Liver (tissue), 3 donors: Measurements from ENCODE around the gene VDR.

Experiments
- CTCF ChIP-seq: fragments of 150-350 bp; IDR thresholded peaks from 2 replicates; pipeline ENCODE4 v1.5.1; 2017; ENCODE audit warnings: improper control_type of control experiment, low read depth, low read length; ENCODE audit not compliant: missing input control
- FOXA2 ChIP-seq: IDR thresholded peaks from 2 replicates; pipeline ENCODE4 v1.6.1; 2016; ENCODE audit warnings: antibody characterized with exemption
- GABPA ChIP-seq, 2 donors: IDR thresholded peaks in 1 of 2; conservative IDR thresholded peaks in 1 of 2; 2 replicates each; pipeline ENCODE4 v1.6.1; 2016; ENCODE audit warnings: antibody characterized with exemption in 2 of 2, mild to moderate bottlenecking in 1 of 2, moderate library complexity in 1 of 2
- HNF4A ChIP-seq, 2 donors: conservative IDR thresholded peaks; 2 replicates each; pipeline ENCODE4 v1.6.1; 2016; ENCODE audit warnings: antibody characterized with exemption in 2 of 2, mild to moderate bottlenecking in 2 of 2
- JUND ChIP-seq, 2 donors: IDR thresholded peaks; 2 replicates each; pipeline ENCODE4 v1.6.1; 2016; ENCODE audit warnings: antibody characterized with exemption in 2 of 2
- RAD21 ChIP-seq, 2 donors: IDR thresholded peaks; 2 replicates each; pipeline ENCODE4 v1.6.1; 2016; ENCODE audit warnings: antibody characterized with exemption in 2 of 2, mild to moderate bottlenecking in 2 of 2
- REST ChIP-seq: IDR thresholded peaks from 2 replicates; pipeline ENCODE4 v1.6.1; 2016; ENCODE audit warnings: antibody characterized with exemption, mild to moderate bottlenecking
- TAF1 ChIP-seq: conservative IDR thresholded peaks from 2 replicates; pipeline ENCODE4 v1.6.1; 2016; ENCODE audit warnings: antibody characterized with exemption, mild to moderate bottlenecking
- YY1 ChIP-seq: IDR thresholded peaks from 2 replicates; pipeline ENCODE4 v1.6.1; 2016; ENCODE audit warnings: antibody characterized with exemption, mild to moderate bottlenecking
- donor health status: healthy.
- donor health status: healthy.

- TF ChIP-seq CTCF (no peak), JUND (IDR thresholded peaks at IDR 0.05) (no peak), GABPA (IDR thresholded peaks at IDR 0.05 in 1 of 2, conservative IDR thresholded peaks at IDR 0.05 in 1 of 2) (no peak), YY1 (no peak), HNF4A (conservative IDR thresholded peaks at IDR 0.05) (no peak), RAD21 (IDR thresholded peaks at IDR 0.05) (no peak), REST (no peak), FOXA2 (no peak), TAF1 (no peak)
Observed at GRCh38 chr12:47860873-47861272, 43.9 kb downstream of the VDR start.
